Neural crest cell (in vitro differentiated cells): ENCODE results near the gene SYNRG. TPM values are rescaled to one million over a fixed set of nuclear protein-coding genes. Genes with fewer than 3 reads are reported as not detected.
A peak's percentile ranks its signal among the peaks of the same experiment; 100 is the strongest.
"Not testable (repeated sequence)": the region's sequence is repeated elsewhere in the genome, so short reads cannot be mapped to it uniquely, and the experiment has no call there.

Source experiments
- DNase-seq: peaks from one replicate; pipeline ENCODE4 v3.0.0; 2021; ENCODE audit warnings: low read depth, mixed read lengths, low spot score
- H3K27ac Mint-ChIP-seq: one replicate; pipeline ENCODE4 v1.8.0; 2021; ENCODE audit warnings: mild to moderate bottlenecking, mixed read lengths; ENCODE audit not compliant: unreplicated experiment
- H3K27me3 Mint-ChIP-seq: 2 replicates; pipeline ENCODE4 v1.8.0; 2021; ENCODE audit warnings: low read depth, mild to moderate bottlenecking, mixed read lengths
- H3K36me3 Mint-ChIP-seq: 2 replicates; pipeline ENCODE4 v1.8.0; 2021; ENCODE audit warnings: low read depth, mild to moderate bottlenecking, mixed read lengths
- H3K4me1 Mint-ChIP-seq: 2 replicates; pipeline ENCODE4 v1.8.0; 2021; ENCODE audit warnings: mixed read lengths
- H3K4me3 Mint-ChIP-seq: one replicate; pipeline ENCODE4 v1.8.0; 2021; ENCODE audit warnings: mild to moderate bottlenecking, mixed read lengths
- H3K9me3 Mint-ChIP-seq: 2 replicates; pipeline ENCODE4 v1.8.0; 2021; ENCODE audit warnings: mixed read lengths
- total RNA-seq: library from RNA; stranded (reverse); gene quantifications from 2 replicates; pipeline ENCODE4 v1.2.1, GENCODE V29; 2021
- TF ChIP-seq, protein P1 (sequence below): fragments of 200-600 bp; sonication (generic); conservative IDR thresholded peaks from 2 replicates; pipeline ENCODE4 v1.5.0; 2021; ENCODE audit warnings: antibody characterized with exemption, mild to moderate bottlenecking

Gene SYNRG
- total RNA-seq, 1 donor from 2014 or later, result 43.0 TPM

DNA sequence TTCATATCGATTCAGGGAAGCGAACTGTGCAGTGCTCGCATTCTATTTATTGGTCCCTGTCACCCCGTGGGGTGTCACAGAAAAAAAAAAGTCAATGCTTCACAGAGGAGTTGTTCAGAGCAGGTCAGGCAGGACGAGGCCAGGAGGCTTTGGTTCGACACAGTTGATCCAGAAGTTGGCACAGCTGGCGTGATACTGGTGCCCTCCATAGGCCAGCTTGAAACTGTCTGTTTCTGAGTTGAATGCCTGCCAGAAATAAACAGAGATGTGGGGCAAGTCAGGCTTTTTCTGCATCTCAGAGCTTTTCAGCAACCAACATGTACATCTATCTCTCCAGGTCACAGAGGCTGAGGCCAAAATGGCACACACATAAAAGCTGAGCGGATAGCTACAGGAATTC, 90.4 kb downstream of the SYNRG start:
- no peak overlapping the region for H3K4me3 Mint-ChIP-seq
- no peaks in the 10 kb centered on the region for H3K27me3 Mint-ChIP-seq
- H3K9me3 Mint-ChIP-seq, result no peaks in the 10 kb centered on the region
- no peak for DNase-seq
- peaks cover 19% of the 10 kb centered on the region for H3K36me3 Mint-ChIP-seq
- H3K27ac Mint-ChIP-seq, result peak overlapping the region; percentile 62
- TF ChIP-seq, protein P1, sequence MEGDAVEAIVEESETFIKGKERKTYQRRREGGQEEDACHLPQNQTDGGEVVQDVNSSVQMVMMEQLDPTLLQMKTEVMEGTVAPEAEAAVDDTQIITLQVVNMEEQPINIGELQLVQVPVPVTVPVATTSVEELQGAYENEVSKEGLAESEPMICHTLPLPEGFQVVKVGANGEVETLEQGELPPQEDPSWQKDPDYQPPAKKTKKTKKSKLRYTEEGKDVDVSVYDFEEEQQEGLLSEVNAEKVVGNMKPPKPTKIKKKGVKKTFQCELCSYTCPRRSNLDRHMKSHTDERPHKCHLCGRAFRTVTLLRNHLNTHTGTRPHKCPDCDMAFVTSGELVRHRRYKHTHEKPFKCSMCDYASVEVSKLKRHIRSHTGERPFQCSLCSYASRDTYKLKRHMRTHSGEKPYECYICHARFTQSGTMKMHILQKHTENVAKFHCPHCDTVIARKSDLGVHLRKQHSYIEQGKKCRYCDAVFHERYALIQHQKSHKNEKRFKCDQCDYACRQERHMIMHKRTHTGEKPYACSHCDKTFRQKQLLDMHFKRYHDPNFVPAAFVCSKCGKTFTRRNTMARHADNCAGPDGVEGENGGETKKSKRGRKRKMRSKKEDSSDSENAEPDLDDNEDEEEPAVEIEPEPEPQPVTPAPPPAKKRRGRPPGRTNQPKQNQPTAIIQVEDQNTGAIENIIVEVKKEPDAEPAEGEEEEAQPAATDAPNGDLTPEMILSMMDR, result no peak
- peaks cover 13% of the 10 kb centered on the region for H3K4me1 Mint-ChIP-seq

DNA sequence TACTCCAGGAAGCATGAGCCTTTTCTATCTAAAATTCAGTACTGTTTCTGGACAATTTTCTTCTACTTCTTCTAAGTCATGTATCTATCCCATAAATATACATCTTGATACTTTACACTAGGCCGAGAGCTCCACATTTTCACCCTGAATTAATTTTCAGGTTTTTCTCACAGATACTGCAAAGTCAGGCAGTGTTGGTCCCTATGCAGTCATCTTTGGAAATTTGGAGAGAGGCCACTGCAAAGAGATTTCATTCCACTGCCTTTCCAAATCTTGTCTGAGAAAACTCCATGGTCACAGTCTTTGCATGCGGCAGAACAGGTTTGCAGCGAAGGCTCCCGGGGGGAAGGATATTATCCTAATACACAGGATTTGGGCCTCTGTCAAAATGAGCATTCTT, 91.3 kb downstream of the SYNRG start:
- Mint-ChIP-seq H3K9me3 (no peaks in the 10 kb centered on the region), H3K4me1 (peaks cover 16% of the 10 kb centered on the region), H3K27me3 (no peaks in the 10 kb centered on the region), H3K27ac (no peak overlapping the region), H3K36me3 (peaks cover 18% of the 10 kb centered on the region), H3K4me3 (no peak overlapping the region)
- no peak for DNase-seq
- TF ChIP-seq, protein P1, result no peak

DNA sequence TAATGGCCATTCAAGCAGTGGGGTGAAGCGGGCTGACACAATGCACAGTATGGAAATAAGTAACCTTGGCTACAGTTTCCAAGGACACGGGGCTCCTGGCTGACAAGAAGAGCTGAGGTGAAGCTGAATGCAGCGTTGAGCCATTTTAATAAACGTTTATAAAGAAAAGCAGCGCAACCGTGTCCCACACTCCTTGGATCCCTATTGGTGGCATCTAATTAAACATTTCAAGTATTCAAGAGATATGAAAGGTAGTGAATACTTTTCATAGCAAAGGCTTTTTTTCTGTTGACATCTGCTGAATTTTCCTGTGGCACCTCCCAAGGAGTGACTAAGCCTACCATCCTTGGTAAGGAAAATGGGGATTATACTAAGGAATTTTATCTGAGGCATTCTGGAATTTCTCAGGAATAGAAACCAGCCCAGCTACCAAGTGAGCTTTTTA, 93.1 kb downstream of the SYNRG start:
- Mint-ChIP-seq H3K9me3 (no peaks in the 10 kb centered on the region), H3K36me3 (peaks cover 12% of the 10 kb centered on the region), H3K27ac (no peak overlapping the region), H3K27me3 (no peaks in the 10 kb centered on the region), H3K4me3 (peak overlapping the region; percentile 8), H3K4me1 (peaks cover 16% of the 10 kb centered on the region)
- TF ChIP-seq, protein P1, result no peak
- no peak for DNase-seq

- H3K36me3 Mint-ChIP-seq, result peaks cover 12% of the 10 kb centered on the region
- H3K27me3 Mint-ChIP-seq, result no peaks in the 10 kb centered on the region
- DNase-seq, result no peak
- no peaks in the 10 kb centered on the region for H3K9me3 Mint-ChIP-seq
- H3K4me1 Mint-ChIP-seq, result peaks cover 16% of the 10 kb centered on the region
- no peak overlapping the region for H3K4me3 Mint-ChIP-seq
- TF ChIP-seq, protein P1, result no peak
- H3K27ac Mint-ChIP-seq, result peak overlapping the region; percentile 67
Observed at GRCh38 chr17:37513711-37514110, 95.5 kb downstream of the SYNRG start.

DNA sequence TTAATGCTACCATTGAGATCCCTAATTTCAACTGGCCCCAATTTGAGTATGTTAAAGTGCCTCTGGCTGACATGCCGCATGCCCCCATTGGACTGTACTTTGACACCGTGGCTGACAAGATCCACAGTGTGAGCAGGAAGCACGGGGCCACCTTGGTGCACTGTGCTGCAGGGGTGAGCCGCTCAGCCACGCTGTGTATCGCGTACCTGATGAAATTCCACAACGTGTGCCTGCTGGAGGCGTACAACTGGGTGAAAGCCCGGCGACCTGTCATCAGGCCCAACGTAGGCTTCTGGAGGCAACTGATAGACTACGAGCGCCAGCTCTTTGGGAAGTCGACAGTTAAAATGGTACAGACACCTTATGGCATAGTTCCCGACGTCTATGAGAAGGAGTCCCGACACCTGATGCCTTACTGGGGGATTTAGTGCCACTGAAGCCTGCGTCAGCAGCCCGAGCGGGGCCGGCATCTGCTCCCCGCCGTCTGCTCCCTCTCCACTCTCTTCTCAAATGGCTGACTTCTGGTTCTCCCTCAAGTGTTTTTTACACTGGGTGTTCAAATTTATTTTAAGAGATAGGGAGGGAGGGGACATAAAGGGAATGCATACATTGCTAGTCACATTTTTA, 96.7 kb downstream of the SYNRG start:
- Mint-ChIP-seq H3K27me3 (no peaks in the 10 kb centered on the region), H3K4me1 (peaks cover 16% of the 10 kb centered on the region), H3K9me3 (no peaks in the 10 kb centered on the region), H3K4me3 (no peak overlapping the region), H3K27ac (no peak overlapping the region), H3K36me3 (peaks cover 4% of the 10 kb centered on the region)
- TF ChIP-seq, protein P1, result no peak
- DNase-seq, result no peak

GRCh38 chr17:37511642-37512041, 97.6 kb downstream of the SYNRG start:
- not testable (repeated sequence) for H3K4me3 Mint-ChIP-seq, H3K27ac Mint-ChIP-seq, H3K27me3 Mint-ChIP-seq, DNase-seq, H3K36me3 Mint-ChIP-seq, H3K9me3 Mint-ChIP-seq
- H3K4me1 Mint-ChIP-seq, result peaks cover 20% of the 10 kb centered on the region
